Stimulated activated memory B cell treated with anti-CD40 and anti-IgM and Interleukin-4, amounts not matched to agents 10 μg/mL and 1 μg/mL and 100 μg/mL, for 72 hours (primary cell): ENCODE measurements around the gene LRRC10B.

ENCODE experiments used
- ATAC-seq: fragments of 150-1000 bp; cut with Tn5 transposase; 2 replicates; pipeline ENCODE4 v1.10.0; 2021
- H3K27ac Mint-ChIP-seq: one replicate; pipeline ENCODE4 v1.8.0; 2022; ENCODE audit warnings: mild to moderate bottlenecking, mixed read lengths
- H3K27me3 Mint-ChIP-seq: one replicate; pipeline ENCODE4 v1.8.0; 2022; ENCODE audit warnings: mixed read lengths
- H3K36me3 Mint-ChIP-seq: one replicate; pipeline ENCODE4 v1.8.0; 2022; ENCODE audit warnings: mixed read lengths
- H3K4me1 Mint-ChIP-seq: one replicate; pipeline ENCODE4 v1.8.0; 2022; ENCODE audit warnings: mixed read lengths
- H3K4me3 Mint-ChIP-seq: one replicate; pipeline ENCODE4 v1.8.0; 2022; ENCODE audit warnings: mild to moderate bottlenecking, moderate library complexity, mixed read lengths
- H3K9me3 Mint-ChIP-seq: one replicate; pipeline ENCODE4 v1.8.0; 2022; ENCODE audit warnings: mixed read lengths

Gene LRRC10B

GRCh38 chr11:61495801-61496601 lies 12.5 kb upstream of the LRRC10B start:
- Mint-ChIP-seq H3K36me3 (no peaks in the 10 kb centered on the region), H3K9me3 (no peaks in the 10 kb centered on the region), H3K4me1 (no peaks in the 10 kb centered on the region), H3K27ac (no peak overlapping the region), H3K27me3 (peaks cover 8% of the 10 kb centered on the region), H3K4me3 (no peak overlapping the region)
- ATAC-seq, result no peak

GRCh38 chr11:61496602-61497400 lies 11.7 kb upstream of the LRRC10B start:
- no peak overlapping the region for H3K4me3 Mint-ChIP-seq
- ATAC-seq, result no peak
- no peaks in the 10 kb centered on the region for H3K36me3 Mint-ChIP-seq
- peaks cover 6% of the 10 kb centered on the region for H3K27me3 Mint-ChIP-seq
- no peak overlapping the region for H3K27ac Mint-ChIP-seq
- H3K4me1 Mint-ChIP-seq, result no peaks in the 10 kb centered on the region
- H3K9me3 Mint-ChIP-seq, result no peaks in the 10 kb centered on the region

GRCh38 chr11:61497473-61497872 lies 11.1 kb upstream of the LRRC10B start:
- H3K36me3 Mint-ChIP-seq, result no peaks in the 10 kb centered on the region
- no peaks in the 10 kb centered on the region for H3K4me1 Mint-ChIP-seq
- H3K4me3 Mint-ChIP-seq, result no peak overlapping the region
- H3K27me3 Mint-ChIP-seq, result no peaks in the 10 kb centered on the region
- no peaks in the 10 kb centered on the region for H3K9me3 Mint-ChIP-seq
- H3K27ac Mint-ChIP-seq, result no peak overlapping the region
- no peak for ATAC-seq

GRCh38 chr11:61497876-61498275 lies 10.7 kb upstream of the LRRC10B start:
- Mint-ChIP-seq H3K4me1 (no peaks in the 10 kb centered on the region), H3K36me3 (no peaks in the 10 kb centered on the region), H3K27ac (no peak overlapping the region), H3K27me3 (no peaks in the 10 kb centered on the region), H3K9me3 (no peaks in the 10 kb centered on the region), H3K4me3 (no peak overlapping the region)
- ATAC-seq, result no peak

GRCh38 chr11:61498767-61499341 lies 9.7 kb upstream of the LRRC10B start:
- H3K4me1 Mint-ChIP-seq, result no peaks in the 10 kb centered on the region
- H3K27me3 Mint-ChIP-seq, result no peaks in the 10 kb centered on the region
- H3K9me3 Mint-ChIP-seq, result no peaks in the 10 kb centered on the region
- no peak for ATAC-seq
- no peak overlapping the region for H3K4me3 Mint-ChIP-seq
- no peak overlapping the region for H3K27ac Mint-ChIP-seq
- H3K36me3 Mint-ChIP-seq, result no peaks in the 10 kb centered on the region

- Mint-ChIP-seq H3K9me3 (no peaks in the 10 kb centered on the region), H3K4me3 (no peak overlapping the region), H3K27ac (no peak overlapping the region), H3K36me3 (no peaks in the 10 kb centered on the region), H3K4me1 (no peaks in the 10 kb centered on the region), H3K27me3 (peaks cover 4% of the 10 kb centered on the region)
- ATAC-seq, result no peak
These were observed 8.6 kb upstream of the LRRC10B start for GRCh38 chr11:61499816-61500491.

GRCh38 chr11:61502522-61502921 lies 6.0 kb upstream of the LRRC10B start:
- H3K4me3 Mint-ChIP-seq, result no peak overlapping the region
- peak; percentile 15 for ATAC-seq
- no peaks in the 10 kb centered on the region for H3K36me3 Mint-ChIP-seq
- no peak overlapping the region for H3K27ac Mint-ChIP-seq
- peaks cover under 1% of the 10 kb centered on the region for H3K4me1 Mint-ChIP-seq
- H3K27me3 Mint-ChIP-seq, result peaks cover 27% of the 10 kb centered on the region
- H3K9me3 Mint-ChIP-seq, result no peaks in the 10 kb centered on the region

- ATAC-seq, result no peak
- Mint-ChIP-seq H3K36me3 (no peaks in the 10 kb centered on the region), H3K9me3 (no peaks in the 10 kb centered on the region), H3K4me3 (no peak overlapping the region), H3K27ac (no peak overlapping the region), H3K4me1 (peaks cover 8% of the 10 kb centered on the region), H3K27me3 (peaks cover 34% of the 10 kb centered on the region)
These were observed 5.3 kb upstream of the LRRC10B start for GRCh38 chr11:61503135-61503770.

GRCh38 chr11:61505106-61505505 lies 3.4 kb upstream of the LRRC10B start:
- Mint-ChIP-seq H3K9me3 (no peaks in the 10 kb centered on the region), H3K27ac (no peak overlapping the region), H3K4me3 (no peak overlapping the region), H3K36me3 (no peaks in the 10 kb centered on the region), H3K4me1 (peaks cover 9% of the 10 kb centered on the region), H3K27me3 (peaks cover 43% of the 10 kb centered on the region)
- ATAC-seq, result no peak

GRCh38 chr11:61505640-61506155 lies 2.9 kb upstream of the LRRC10B start:
- Mint-ChIP-seq H3K4me1 (peaks cover 9% of the 10 kb centered on the region), H3K27ac (no peak overlapping the region), H3K27me3 (peaks cover 49% of the 10 kb centered on the region), H3K36me3 (no peaks in the 10 kb centered on the region), H3K9me3 (no peaks in the 10 kb centered on the region), H3K4me3 (no peak overlapping the region)
- ATAC-seq, result no peak

GRCh38 chr11:61507012-61507768 lies 1.4 kb upstream of the LRRC10B start:
- H3K4me3 Mint-ChIP-seq, result no peak overlapping the region

GRCh38 chr11:61509043-61510029 lies 787 bp downstream of the LRRC10B start:
- H3K36me3 Mint-ChIP-seq, result no peaks in the 10 kb centered on the region
- H3K4me1 Mint-ChIP-seq, result peaks cover 9% of the 10 kb centered on the region
- H3K9me3 Mint-ChIP-seq, result no peaks in the 10 kb centered on the region
- H3K27ac Mint-ChIP-seq, result no peak overlapping the region
- H3K27me3 Mint-ChIP-seq, result peaks cover 82% of the 10 kb centered on the region
- peak; percentile 80 for ATAC-seq
- H3K4me3 Mint-ChIP-seq, result peak overlapping the region; percentile 39

More at GRCh38 chr11:61507012-61507768, 1.4 kb upstream of the LRRC10B start:
- Mint-ChIP-seq H3K9me3 (no peaks in the 10 kb centered on the region), H3K4me1 (peaks cover 9% of the 10 kb centered on the region), H3K27ac (no peak overlapping the region), H3K27me3 (peaks cover 61% of the 10 kb centered on the region), H3K36me3 (no peaks in the 10 kb centered on the region)
- no peak for ATAC-seq
